H9 (cell line): ENCODE data around the gene PRKX. TPM values are rescaled to one million over a fixed set of nuclear protein-coding genes. Genes with fewer than 3 reads are reported as not detected.

Experiments
- DNase-seq: peaks from one replicate; pipeline ENCODE4 v3.0.0-alpha.2; 2017
- H2AFZ ChIP-seq: one replicate; pipeline ENCODE4 v1.6.1; 2013; ENCODE audit warnings: mild to moderate bottlenecking, low read length, control low read depth, moderate library complexity
- H2AK5ac ChIP-seq: 2 replicates; pipeline ENCODE4 v1.6.1; 2013; ENCODE audit warnings: low read length, control low read depth, mixed read lengths; ENCODE audit not compliant: insufficient read length
- H2BK120ac ChIP-seq: one replicate; pipeline ENCODE4 v1.6.1; 2013; ENCODE audit warnings: low read depth, mild to moderate bottlenecking, low read length, control low read depth, inconsistent platforms; ENCODE audit not compliant: poor library complexity, severe bottlenecking
- H2BK12ac ChIP-seq: 2 replicates; pipeline ENCODE4 v1.6.1; 2013; ENCODE audit warnings: low read length, control low read depth, mixed read lengths, low read depth; ENCODE audit not compliant: insufficient read length
- H2BK15ac ChIP-seq: 2 replicates; pipeline ENCODE4 v1.6.1; 2013; ENCODE audit warnings: low read depth, low read length, control low read depth
- H2BK20ac ChIP-seq: one replicate; pipeline ENCODE4 v1.6.1; 2013; ENCODE audit warnings: low read depth, mild to moderate bottlenecking, low read length, control low read depth, inconsistent platforms; ENCODE audit not compliant: poor library complexity, severe bottlenecking
- H2BK5ac ChIP-seq: 2 replicates; pipeline ENCODE4 v1.6.1; 2013; ENCODE audit warnings: low read length, control low read depth, mixed read lengths; ENCODE audit not compliant: insufficient read length
- H3K14ac ChIP-seq: 2 replicates; pipeline ENCODE4 v1.6.1; 2013; ENCODE audit warnings: low read length, control low read depth; ENCODE audit not compliant: insufficient read depth
- H3K18ac ChIP-seq: 2 replicates; pipeline ENCODE4 v1.6.1; 2013; ENCODE audit warnings: low read depth, mild to moderate bottlenecking, mixed read lengths, low read length, control low read depth; ENCODE audit not compliant: insufficient read length
- H3K23ac ChIP-seq: 2 replicates; pipeline ENCODE4 v1.6.1; 2013; ENCODE audit warnings: low read length, control low read depth, mixed read lengths, low read depth; ENCODE audit not compliant: insufficient read length
- H3K23me2 ChIP-seq: 2 replicates; pipeline ENCODE4 v1.6.1; 2013; ENCODE audit warnings: low read depth, mild to moderate bottlenecking, mixed read lengths, low read length, control low read depth; ENCODE audit not compliant: insufficient read length, poor library complexity, severe bottlenecking
- H3K27ac ChIP-seq: 2 replicates; pipeline ENCODE4 v1.5.1; 2013; ENCODE audit warnings: low read length, control low read depth, mixed read lengths, low read depth; ENCODE audit not compliant: insufficient read length
- H3K27me3 ChIP-seq: 2 replicates; pipeline ENCODE4 v1.6.1; 2013; ENCODE audit warnings: low read length, control low read depth, inconsistent platforms; ENCODE audit not compliant: insufficient read depth
- H3K4ac ChIP-seq: 2 replicates; pipeline ENCODE4 v1.6.1; 2013; ENCODE audit warnings: low read depth, mild to moderate bottlenecking, control low read depth, inconsistent platforms, low read length, moderate library complexity
- H3K4me1 ChIP-seq: 2 replicates; pipeline ENCODE4 v1.6.1; 2013; ENCODE audit warnings: low read length, control low read depth, inconsistent platforms; ENCODE audit not compliant: insufficient read depth
- H3K4me2 ChIP-seq: 2 replicates; pipeline ENCODE4 v1.6.1; 2013; ENCODE audit warnings: low read length, control low read depth, mixed read lengths; ENCODE audit not compliant: insufficient read length, insufficient read depth
- H3K56ac ChIP-seq: 2 replicates; pipeline ENCODE4 v1.6.1; 2013; ENCODE audit warnings: low read depth, mild to moderate bottlenecking, mixed read lengths, low read length, control low read depth; ENCODE audit not compliant: insufficient read length
- H3K79me1 ChIP-seq: 2 replicates; pipeline ENCODE4 v1.6.1; 2013; ENCODE audit warnings: low read depth, mild to moderate bottlenecking, moderate library complexity, low read length, control low read depth, inconsistent platforms; ENCODE audit not compliant: insufficient read depth, poor library complexity, severe bottlenecking
- H3K79me2 ChIP-seq: 2 replicates; pipeline ENCODE4 v1.6.1; 2013; ENCODE audit warnings: low read length, control low read depth, inconsistent platforms; ENCODE audit not compliant: insufficient read depth
- H3K9ac ChIP-seq: 2 replicates; pipeline ENCODE4 v1.6.1; 2013; ENCODE audit warnings: low read length, control low read depth, mixed read lengths; ENCODE audit not compliant: insufficient read length; ENCODE audit errors: extremely low read depth
- H3K9me3 ChIP-seq: one replicate; pipeline ENCODE4 v1.6.1; 2013; ENCODE audit warnings: low read depth, low read length, inconsistent platforms; ENCODE audit not compliant: control insufficient read depth
- H3T11ph ChIP-seq: one replicate; pipeline ENCODE4 v1.6.1; 2013; ENCODE audit warnings: mild to moderate bottlenecking, low read length, control low read depth, inconsistent platforms
- H4K20me1 ChIP-seq: one replicate; pipeline ENCODE4 v1.6.1; 2013; ENCODE audit not compliant: control insufficient read depth, insufficient read length, insufficient read depth
- H4K5ac ChIP-seq: 2 replicates; pipeline ENCODE4 v1.6.1; 2013; ENCODE audit warnings: low read depth, mild to moderate bottlenecking, mixed read lengths, low read length, control low read depth; ENCODE audit not compliant: insufficient read length
- H4K8ac ChIP-seq: replicated peaks from 2 replicates; pipeline ENCODE4 v1.6.1; 2013; ENCODE audit warnings: low read length, control low read depth, mixed read lengths, low read depth; ENCODE audit not compliant: insufficient read length
- H4K91ac ChIP-seq: 2 replicates; pipeline ENCODE4 v1.6.1; 2013; ENCODE audit warnings: low read depth, mild to moderate bottlenecking, moderate library complexity, mixed read lengths, low read length, control low read depth; ENCODE audit not compliant: insufficient read length
- H3K27ac Mint-ChIP-seq, 3 experiments: 2 replicates in 2 of 3; 3 replicates in 1 of 3; pipeline ENCODE4 v1.8.0; 2020 to 2021; ENCODE audit warnings: mixed read lengths in 3 of 3, mild to moderate bottlenecking in 1 of 3, moderate library complexity in 1 of 3
- H3K27me3 Mint-ChIP-seq: 2 replicates; pipeline ENCODE4 v1.8.0; 2021; ENCODE audit warnings: low read depth, mild to moderate bottlenecking, moderate library complexity, mixed read lengths
- H3K36me3 Mint-ChIP-seq, 3 experiments: 2 replicates in 2 of 3; 3 replicates in 1 of 3; pipeline ENCODE4 v1.8.0; 2020 to 2021; ENCODE audit warnings: low read depth in 3 of 3, mixed read lengths in 3 of 3; ENCODE audit not compliant: insufficient read depth in 1 of 3
- H3K4me1 Mint-ChIP-seq, 2 experiments: 2 replicates each; pipeline ENCODE4 v1.8.0; 2020; ENCODE audit warnings: mixed read lengths in 2 of 2
- H3K4me3 Mint-ChIP-seq, 2 experiments: 2 replicates in 1 of 2; 3 replicates in 1 of 2; pipeline ENCODE4 v1.8.0; 2020 to 2021; ENCODE audit warnings: mild to moderate bottlenecking in 2 of 2, mixed read lengths in 2 of 2, moderate library complexity in 1 of 2
- H3K9me3 Mint-ChIP-seq, 2 experiments: 2 replicates in 1 of 2; 3 replicates in 1 of 2; pipeline ENCODE4 v1.8.0; 2020; ENCODE audit warnings: mild to moderate bottlenecking in 2 of 2, mixed read lengths in 2 of 2, moderate library complexity in 1 of 2
- WGBS: extraction: QIAGEN DNeasy Blood & Tissue Kit; methylation state at CpG from one replicate; pipeline ENCODE4 v1.1.7; 2013; ENCODE audit warnings: missing lambda C conversion rate, low lambda C conversion rate, mixed read lengths; ENCODE audit not compliant: insufficient read length; ENCODE audit errors: extremely low coverage; 5-methylcytosine and 5-hydroxymethylcytosine counted together
- total RNA-seq: library from RNA; stranded (reverse); gene quantifications from 2 replicates; pipeline ENCODE4 v1.2.1, GENCODE V29; 2021
- TF ChIP-seq, protein P1 (sequence below): fragments of 200-600 bp; sonication (generic); conservative IDR thresholded peaks from 3 replicates; pipeline ENCODE4 v1.8.0; 2021; ENCODE audit warnings: antibody characterized with exemption, mild to moderate bottlenecking

PRKX gene
- total RNA-seq, 1 experiment from 2014 or later: 108 TPM

DNA sequence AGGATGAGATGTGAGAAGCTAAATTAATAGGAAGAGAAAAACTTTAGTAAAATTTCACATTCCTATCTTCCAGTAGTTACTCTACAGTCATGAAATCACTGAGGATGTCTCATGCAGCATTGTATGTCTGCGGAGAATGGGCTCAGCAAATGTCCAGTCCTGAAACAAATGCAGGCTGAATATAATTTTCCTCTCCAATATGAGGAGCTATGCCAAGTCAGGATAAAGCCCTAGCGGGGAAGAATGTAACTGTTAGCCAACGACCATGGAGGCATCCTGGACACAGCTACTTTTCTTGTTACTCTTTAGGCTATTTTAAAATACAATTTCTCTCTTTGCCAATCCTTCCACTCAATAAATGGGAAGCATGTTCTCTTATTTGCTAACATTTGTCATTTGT is 127.7 kb downstream of the PRKX start:
- Histone ChIP-seq H3K4me2 (no peak overlapping the region), H3K23ac (no peak overlapping the region), H4K5ac (no peak overlapping the region), H3K27me3 (peaks cover 2% of the 10 kb centered on the region; the same call in 1 of the 2 replicates), H3K79me1 (no peaks in the 10 kb centered on the region), H2AK5ac (no peak overlapping the region), H4K8ac (no peak overlapping the region), H3K56ac (no peak overlapping the region), H3K9me3 (no peaks in the 10 kb centered on the region), H3K18ac (no peak overlapping the region), H2BK5ac (no peak overlapping the region), H4K20me1 (no peaks in the 10 kb centered on the region), H2BK12ac (no peak overlapping the region), H2BK20ac (no peak overlapping the region), H3T11ph (no peak overlapping the region), H2BK120ac (no peak overlapping the region), H3K4ac (no peak overlapping the region), H3K9ac (no peak overlapping the region), H4K91ac (no peak overlapping the region), H2BK15ac (no peak overlapping the region), H3K79me2 (no peaks in the 10 kb centered on the region), H3K27ac (no peak overlapping the region), H3K4me1 (no peaks in the 10 kb centered on the region), H2AFZ (no peak overlapping the region), H3K23me2 (no peaks in the 10 kb centered on the region), H3K14ac (no peak overlapping the region)
- TF ChIP-seq, protein P1, sequence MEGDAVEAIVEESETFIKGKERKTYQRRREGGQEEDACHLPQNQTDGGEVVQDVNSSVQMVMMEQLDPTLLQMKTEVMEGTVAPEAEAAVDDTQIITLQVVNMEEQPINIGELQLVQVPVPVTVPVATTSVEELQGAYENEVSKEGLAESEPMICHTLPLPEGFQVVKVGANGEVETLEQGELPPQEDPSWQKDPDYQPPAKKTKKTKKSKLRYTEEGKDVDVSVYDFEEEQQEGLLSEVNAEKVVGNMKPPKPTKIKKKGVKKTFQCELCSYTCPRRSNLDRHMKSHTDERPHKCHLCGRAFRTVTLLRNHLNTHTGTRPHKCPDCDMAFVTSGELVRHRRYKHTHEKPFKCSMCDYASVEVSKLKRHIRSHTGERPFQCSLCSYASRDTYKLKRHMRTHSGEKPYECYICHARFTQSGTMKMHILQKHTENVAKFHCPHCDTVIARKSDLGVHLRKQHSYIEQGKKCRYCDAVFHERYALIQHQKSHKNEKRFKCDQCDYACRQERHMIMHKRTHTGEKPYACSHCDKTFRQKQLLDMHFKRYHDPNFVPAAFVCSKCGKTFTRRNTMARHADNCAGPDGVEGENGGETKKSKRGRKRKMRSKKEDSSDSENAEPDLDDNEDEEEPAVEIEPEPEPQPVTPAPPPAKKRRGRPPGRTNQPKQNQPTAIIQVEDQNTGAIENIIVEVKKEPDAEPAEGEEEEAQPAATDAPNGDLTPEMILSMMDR: no peak
- Mint-ChIP-seq H3K4me1 (peaks cover 13 to 23% of the 10 kb centered on the region in 2 experiments), H3K27ac (no peak overlapping the region), H3K36me3 (peaks cover 0 to 1% (median 0%) of the 10 kb centered on the region in 3 experiments; a peak in 1 of 7 replicates), H3K9me3 (no peaks in the 10 kb centered on the region; a peak in 1 of 5 replicates), H3K4me3 (no peak overlapping the region), H3K27me3 (peaks cover 60% of the 10 kb centered on the region)
- no CpG with 5 or more reads among the region's 3 CpGs for WGBS
- DNase-seq: no peak
